ENCODE results near the gene SSTR4.

SSTR4 gene

GRCh38 chr20:23036371-23036770, 1.3 kb downstream of the SSTR4 start:
- no peak for TF ChIP-seq ESRRG (CRISPR knock-in tag; IDR thresholded peaks at IDR 0.05)
- ATAC-seq, result no peak

GRCh38 chr20:23037017-23037481, 1.9 kb downstream of the SSTR4 start:
- TF ChIP-seq RARB (CRISPR knock-in tag; IDR thresholded peaks at IDR 0.05), result no peak
- TF ChIP-seq ISL1 (CRISPR knock-in tag; IDR thresholded peaks at IDR 0.05), result no peak
- TF ChIP-seq TCF4 (CRISPR knock-in tag; IDR thresholded peaks at IDR 0.05; ENCODE audit: borderline replicate concordance), result no peak
- no peak for TF ChIP-seq CREB5 (CRISPR knock-in tag; IDR thresholded peaks at IDR 0.05; ENCODE audit: low read depth)
- TF ChIP-seq CSDC2 (CRISPR knock-in tag; IDR thresholded peaks at IDR 0.05), result no peak
- no peak for TF ChIP-seq ZC3H10 (CRISPR knock-in tag; IDR thresholded peaks at IDR 0.05)
- TF ChIP-seq ZNF565 (CRISPR knock-in tag; conservative IDR thresholded peaks at IDR 0.05; ENCODE audit: low read depth), result no peak
- TF ChIP-seq BACH2 (CRISPR knock-in tag; IDR thresholded peaks at IDR 0.05; ENCODE audit: borderline replicate concordance), result no peak
- no peak for TF ChIP-seq PATZ1 (CRISPR knock-in tag; IDR thresholded peaks at IDR 0.05; ENCODE audit: borderline replicate concordance)
- TF ChIP-seq PPARA (CRISPR knock-in tag; IDR thresholded peaks at IDR 0.05; ENCODE audit: borderline replicate concordance), result no peak
- no peak for TF ChIP-seq CSRNP3 (CRISPR knock-in tag; IDR thresholded peaks at IDR 0.05)
- no peak for TF ChIP-seq ZNF8 (CRISPR knock-in tag; IDR thresholded peaks at IDR 0.05)
- TF ChIP-seq TSHZ2 (CRISPR knock-in tag; IDR thresholded peaks at IDR 0.05), result no peak
- no peak for TF ChIP-seq TOX (CRISPR knock-in tag; IDR thresholded peaks at IDR 0.05; ENCODE audit: borderline replicate concordance)
- TF ChIP-seq ZNF70 (CRISPR knock-in tag; IDR thresholded peaks at IDR 0.05), result no peak
- no peak for TF ChIP-seq ZFP3 (CRISPR knock-in tag; IDR thresholded peaks at IDR 0.05)
- TF ChIP-seq ZFP30 (CRISPR knock-in tag; IDR thresholded peaks at IDR 0.05), result no peak
- no peak for TF ChIP-seq OSR1 (CRISPR knock-in tag; IDR thresholded peaks at IDR 0.05)
- ATAC-seq, result no peak

GRCh38 chr20:23039136-23039875, 4.2 kb downstream of the SSTR4 start:
- no peak for ATAC-seq
- TF ChIP-seq POU6F1 (CRISPR knock-in tag; IDR thresholded peaks at IDR 0.05; ENCODE audit: borderline replicate concordance, low read depth), result no peak
- TF ChIP-seq BACH2 (CRISPR knock-in tag; IDR thresholded peaks at IDR 0.05; ENCODE audit: borderline replicate concordance), result no peak
- TF ChIP-seq PATZ1 (CRISPR knock-in tag; IDR thresholded peaks at IDR 0.05; ENCODE audit: borderline replicate concordance), result no peak
- TF ChIP-seq ARNTL (CRISPR knock-in tag; IDR thresholded peaks at IDR 0.05; ENCODE audit: borderline replicate concordance, low read depth), result no peak
- TF ChIP-seq ZC3H10 (CRISPR knock-in tag; IDR thresholded peaks at IDR 0.05), result no peak
- no peak for TF ChIP-seq ZFP30 (CRISPR knock-in tag; IDR thresholded peaks at IDR 0.05)
- no peak for TF ChIP-seq CREB5 (CRISPR knock-in tag; IDR thresholded peaks at IDR 0.05; ENCODE audit: low read depth)
- TF ChIP-seq ESRRG (CRISPR knock-in tag; IDR thresholded peaks at IDR 0.05), result no peak
- no peak for TF ChIP-seq SNAI2 (CRISPR knock-in tag; IDR thresholded peaks at IDR 0.05)
- no peak for TF ChIP-seq TSHZ2 (CRISPR knock-in tag; IDR thresholded peaks at IDR 0.05)
